ENCODE measurements around the gene DSCAM. TPM values are rescaled to one million over a fixed set of nuclear protein-coding genes. Genes with fewer than 3 reads are reported as not detected.

DSCAM gene
- total RNA-seq, 4 donors from 2014 or later = 0.07 TPM; not detected in 3

DNA sequence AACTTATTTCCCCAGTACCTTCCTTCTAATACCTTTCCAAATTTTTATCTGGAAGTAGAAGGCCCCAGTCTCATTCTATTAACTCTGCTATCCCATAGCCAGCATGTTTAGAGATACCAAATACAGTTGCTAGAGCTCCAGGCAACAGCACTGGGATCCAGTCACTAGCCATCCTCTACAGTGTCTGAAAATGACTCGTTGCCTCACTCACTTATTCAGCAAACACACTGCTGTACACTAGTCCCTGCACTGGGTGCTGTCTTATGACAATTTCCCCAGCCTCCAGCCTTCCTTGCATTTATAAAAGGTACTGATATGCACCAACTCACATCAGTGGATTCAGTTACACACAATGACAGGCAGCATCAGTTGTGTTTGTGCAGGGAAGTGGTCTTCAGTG is 179.0 kb downstream of the DSCAM start:
- DNase-seq = no peak
- no peaks in the 10 kb centered on the region for H3K36me3 ChIP-seq
- no peak overlapping the region for H3K27ac ChIP-seq
- no peak for TF ChIP-seq POLR2A (IDR thresholded peaks at IDR 0.05)
- TF ChIP-seq, protein P1, sequence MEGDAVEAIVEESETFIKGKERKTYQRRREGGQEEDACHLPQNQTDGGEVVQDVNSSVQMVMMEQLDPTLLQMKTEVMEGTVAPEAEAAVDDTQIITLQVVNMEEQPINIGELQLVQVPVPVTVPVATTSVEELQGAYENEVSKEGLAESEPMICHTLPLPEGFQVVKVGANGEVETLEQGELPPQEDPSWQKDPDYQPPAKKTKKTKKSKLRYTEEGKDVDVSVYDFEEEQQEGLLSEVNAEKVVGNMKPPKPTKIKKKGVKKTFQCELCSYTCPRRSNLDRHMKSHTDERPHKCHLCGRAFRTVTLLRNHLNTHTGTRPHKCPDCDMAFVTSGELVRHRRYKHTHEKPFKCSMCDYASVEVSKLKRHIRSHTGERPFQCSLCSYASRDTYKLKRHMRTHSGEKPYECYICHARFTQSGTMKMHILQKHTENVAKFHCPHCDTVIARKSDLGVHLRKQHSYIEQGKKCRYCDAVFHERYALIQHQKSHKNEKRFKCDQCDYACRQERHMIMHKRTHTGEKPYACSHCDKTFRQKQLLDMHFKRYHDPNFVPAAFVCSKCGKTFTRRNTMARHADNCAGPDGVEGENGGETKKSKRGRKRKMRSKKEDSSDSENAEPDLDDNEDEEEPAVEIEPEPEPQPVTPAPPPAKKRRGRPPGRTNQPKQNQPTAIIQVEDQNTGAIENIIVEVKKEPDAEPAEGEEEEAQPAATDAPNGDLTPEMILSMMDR (IDR thresholded peaks at IDR 0.05) = no peak
- H3K4me1 ChIP-seq = no peaks in the 10 kb centered on the region
- no peaks in the 10 kb centered on the region for H3K9me3 ChIP-seq
- no peak overlapping the region for H3K4me3 ChIP-seq
- H3K27me3 ChIP-seq = no peaks in the 10 kb centered on the region
- intact Hi-C loops (cut with DNase I; ENCODE audit: low total_unique reads) = no loop called here

DNA sequence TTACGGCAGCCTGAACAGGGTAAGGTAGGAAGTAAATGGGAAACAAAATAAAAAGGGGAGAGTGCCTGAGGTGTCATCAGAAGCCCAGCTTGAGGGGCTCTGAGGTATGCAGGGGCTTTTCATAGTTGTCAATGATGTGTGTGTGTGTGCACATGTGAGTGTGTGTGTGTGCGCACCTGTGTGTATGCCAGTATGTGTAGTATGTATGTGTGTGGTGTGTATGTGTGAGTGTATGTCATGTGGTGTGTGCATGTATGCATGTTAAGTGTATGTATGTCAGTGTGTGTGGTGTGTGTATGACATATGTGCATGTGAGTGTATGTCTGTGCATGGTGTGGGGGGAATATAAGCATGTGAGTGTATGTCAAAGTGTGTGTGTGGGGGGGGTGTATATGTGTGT is 184.1 kb downstream of the DSCAM start:
- H3K4me3 ChIP-seq = no peak overlapping the region
- TF ChIP-seq POLR2A (IDR thresholded peaks at IDR 0.05) = no peak
- TF ChIP-seq, protein P1 (IDR thresholded peaks at IDR 0.05) = no peak
- H3K27me3 ChIP-seq = no peaks in the 10 kb centered on the region
- no peaks in the 10 kb centered on the region for H3K4me1 ChIP-seq
- intact Hi-C loops (cut with DNase I; ENCODE audit: low total_unique reads) = no loop called here
- no peak overlapping the region for H3K27ac ChIP-seq
- no peak for DNase-seq
- no peaks in the 10 kb centered on the region for H3K36me3 ChIP-seq
- H3K9me3 ChIP-seq = no peaks in the 10 kb centered on the region

DNA sequence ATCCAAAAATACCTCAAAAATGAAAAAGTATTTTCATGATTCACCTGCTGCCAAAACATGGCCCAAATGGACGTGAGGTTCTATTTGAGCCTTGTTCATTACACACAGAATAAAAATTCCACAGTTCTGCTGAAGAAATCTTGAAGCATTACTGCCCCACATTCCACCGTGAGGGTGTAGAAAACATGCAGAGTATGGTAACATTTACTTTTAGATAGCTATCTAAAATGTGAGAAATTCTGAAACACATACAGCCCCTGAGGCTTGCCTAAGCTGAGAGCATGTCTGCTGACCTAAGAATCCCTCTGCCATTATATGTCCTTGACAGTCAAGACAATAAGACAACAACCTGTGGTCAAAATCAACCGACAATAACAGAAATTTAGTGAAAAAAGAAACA is 186.5 kb downstream of the DSCAM start:
- Histone ChIP-seq H3K27ac (no peak overlapping the region), H3K9me3 (no peaks in the 10 kb centered on the region), H3K36me3 (no peaks in the 10 kb centered on the region), H3K4me3 (no peak overlapping the region), H3K27me3 (no peaks in the 10 kb centered on the region), H3K4me1 (no peaks in the 10 kb centered on the region)
- no peak for TF ChIP-seq POLR2A (IDR thresholded peaks at IDR 0.05)
- TF ChIP-seq, protein P1 (IDR thresholded peaks at IDR 0.05) = no peak
- no peak for DNase-seq
- intact Hi-C loops (cut with DNase I; ENCODE audit: low total_unique reads) = no loop called here

DNA sequence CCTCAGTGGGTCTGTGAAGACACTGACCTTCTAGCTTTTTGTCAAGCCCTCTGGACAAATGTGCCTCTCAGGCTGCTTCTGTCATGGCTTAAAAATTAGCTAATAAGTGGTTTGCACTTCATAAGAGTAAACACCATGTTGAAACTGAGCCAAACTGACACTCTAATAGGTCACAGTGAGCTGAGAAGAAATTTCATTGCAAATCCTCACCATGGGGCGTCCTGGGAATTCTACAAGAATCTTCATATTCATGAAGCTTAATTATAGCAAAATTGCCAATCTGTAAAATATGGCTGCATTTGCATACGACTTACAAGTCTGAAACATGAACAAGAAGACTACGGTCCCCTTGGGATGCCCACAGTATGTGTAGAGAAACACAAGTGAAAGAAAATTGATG is 188.6 kb downstream of the DSCAM start:
- Histone ChIP-seq H3K4me3 (no peak overlapping the region), H3K9me3 (no peaks in the 10 kb centered on the region), H3K36me3 (no peaks in the 10 kb centered on the region), H3K4me1 (no peaks in the 10 kb centered on the region), H3K27ac (no peak overlapping the region), H3K27me3 (no peaks in the 10 kb centered on the region)
- intact Hi-C loops (cut with DNase I; ENCODE audit: low total_unique reads) = no loop called here
- TF ChIP-seq POLR2A (IDR thresholded peaks at IDR 0.05) = no peak
- TF ChIP-seq, protein P1 (IDR thresholded peaks at IDR 0.05) = no peak
- DNase-seq = no peak

DNA sequence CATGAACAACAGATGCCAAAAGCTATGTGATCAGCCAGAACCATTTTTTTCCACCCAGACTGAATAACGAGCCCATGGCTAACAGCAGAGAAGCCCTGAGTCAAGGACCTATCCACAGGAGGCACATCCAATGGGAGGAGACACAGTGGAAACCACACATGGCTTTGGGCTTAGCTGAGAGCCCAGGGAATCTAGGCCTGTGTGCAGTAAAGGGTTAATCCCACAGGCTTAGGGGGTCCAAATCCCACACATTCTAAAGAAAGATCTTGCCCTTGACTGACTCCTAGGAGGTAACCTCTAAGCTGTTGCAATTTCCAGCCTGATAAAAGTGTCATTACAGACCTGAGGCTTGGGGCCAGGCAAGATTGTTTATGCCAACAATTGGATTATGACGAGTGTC is 194.5 kb downstream of the DSCAM start:
- TF ChIP-seq POLR2A (IDR thresholded peaks at IDR 0.05) = no peak
- TF ChIP-seq, protein P1 (IDR thresholded peaks at IDR 0.05) = no peak
- Histone ChIP-seq H3K27me3 (no peaks in the 10 kb centered on the region), H3K4me3 (no peak overlapping the region), H3K4me1 (no peaks in the 10 kb centered on the region), H3K9me3 (no peaks in the 10 kb centered on the region), H3K27ac (no peak overlapping the region), H3K36me3 (no peaks in the 10 kb centered on the region)
- intact Hi-C loops (cut with DNase I; ENCODE audit: low total_unique reads) = no loop called here
- DNase-seq = no peak

Data from uterus (tissue), 4 donors.